A549 (cell line): ENCODE results near the gene TRIM75. TPM values are rescaled to one million over a fixed set of nuclear protein-coding genes. Genes with fewer than 3 reads are reported as not detected.
"Not testable (repeated sequence)": the region's sequence is repeated elsewhere in the genome, so short reads cannot be mapped to it uniquely, and the experiment has no call there.

Experiments used
- ATAC-seq, 2 experiments: fragments of 200-7000 bp in 1 of 2; fragments of >200 bp in 1 of 2; cut with Nextera tagmentation in 1 of 2; cut with Tn5 transposase in 1 of 2; 3 replicates each; pipeline versions ENCODE4 v1.8.0 to v1.9.1; 2018 to 2020; ENCODE audit warnings: mild to moderate bottlenecking in 1 of 2, moderate library complexity in 1 of 2
- CTCF ChIA-PET: fragments of 300-600 bp; sonication (Branson Sonifier 250); formaldehyde crosslinking; extraction: SDS; loops from one replicate; lab custom pipeline; 2021; ENCODE audit warnings: antibody characterized with exemption, inconsistent platforms; lab: Yijun Ruan, JAX
- POLR2A ChIA-PET: fragments of 350-600 bp; formaldehyde crosslinking; extraction: SDS; loops from one replicate; lab custom pipeline; 2021; ENCODE audit warnings: antibody characterized with exemption, inconsistent platforms; lab: Yijun Ruan, JAX
- DNase-seq, 2 experiments: peaks; one replicate each; pipeline versions ENCODE4 v3.0.0 to v3.0.0-alpha.2; 2011 to 2016; ENCODE audit warnings: low read depth in 1 of 2, low spot score in 1 of 2
- FAIRE-seq: peaks from 2 replicates; lab custom pipeline; 2011; peaks lifted over from hg19 to GRCh38; lab: Jason Lieb, UNC
- H3K27ac ChIP-seq, 2 experiments: fragments of >200 bp; sonication (Bioruptor Twin); formaldehyde crosslinking; 3 replicates each; pipeline ENCODE4 v1.5.1; 2016 to 2017
- H3K4me1 ChIP-seq: fragments of >200 bp; sonication (Bioruptor Twin); formaldehyde crosslinking; 3 replicates; pipeline ENCODE4 v1.6.1; 2016
- H3K4me2 ChIP-seq: fragments of >200 bp; sonication (Bioruptor Twin); formaldehyde crosslinking; 3 replicates; pipeline ENCODE4 v1.6.1; 2016
- H3K4me3 ChIP-seq: fragments of >200 bp; sonication (Bioruptor Twin); formaldehyde crosslinking; 3 replicates; pipeline ENCODE4 v1.5.1; 2016
- H3K9me3 ChIP-seq: fragments of >200 bp; sonication (Bioruptor Twin); formaldehyde crosslinking; 3 replicates; pipeline ENCODE4 v1.6.1; 2016
- BHLHE40 ChIP-seq: IDR thresholded peaks from 2 replicates; pipeline ENCODE4 v1.6.1; 2012; ENCODE audit warnings: low read depth, low read length, inconsistent platforms
- CEBPB ChIP-seq, 2 experiments: fragments of >200 bp in 1 of 2; sonication (Bioruptor Twin) in 1 of 2; formaldehyde crosslinking in 1 of 2; IDR thresholded peaks; 2 replicates each; pipeline ENCODE4 v1.6.1; 2012 to 2016
- EHMT2 ChIP-seq: fragments of 200-600 bp; sonication (generic); IDR thresholded peaks from 2 replicates; pipeline ENCODE4 v1.6.1; 2016; ENCODE audit warnings: antibody characterized with exemption, low read depth, mild to moderate bottlenecking, moderate library complexity
- HOXB13 ChIP-seq: fragments of 250-450 bp; sonication (Bioruptor Pico); IDR thresholded peaks from 2 replicates; pipeline ENCODE4 v1.5.0; 2020; ENCODE audit warnings: low read depth, mild to moderate bottlenecking, moderate library complexity
- MAFK ChIP-seq: fragments of 450-650 bp; IDR thresholded peaks from 2 replicates; pipeline ENCODE4 v1.6.1; 2014; ENCODE audit not compliant: partially characterized antibody
- NR3C1 ChIP-seq: fragments of >200 bp; sonication (Bioruptor Twin); formaldehyde crosslinking; IDR thresholded peaks from 3 replicates; pipeline ENCODE4 v1.6.1; 2017
- PHF8 ChIP-seq: fragments of 200-600 bp; sonication (generic); IDR thresholded peaks from 2 replicates; pipeline ENCODE4 v1.6.1; 2016; ENCODE audit warnings: low read depth, mild to moderate bottlenecking, antibody characterized with exemption, moderate library complexity, borderline replicate concordance
- RAD21 ChIP-seq, 2 experiments: fragments of >200 bp in 1 of 2; sonication (Bioruptor Twin) in 1 of 2; formaldehyde crosslinking in 1 of 2; IDR thresholded peaks in 1 of 2; conservative IDR thresholded peaks in 1 of 2; 2 replicates in 1 of 2; 3 replicates in 1 of 2; pipeline ENCODE4 v1.6.1; 2012 to 2018; ENCODE audit warnings: inconsistent platforms in 1 of 2
- RCOR1 ChIP-seq: fragments of 150-350 bp; IDR thresholded peaks from 2 replicates; pipeline ENCODE4 v1.6.1; 2014; ENCODE audit warnings: antibody characterized with exemption, low read length, low read depth
- RFX5 ChIP-seq: fragments of 450-650 bp; IDR thresholded peaks from 2 replicates; pipeline ENCODE4 v1.7.1; 2014; ENCODE audit warnings: antibody characterized with exemption, mild to moderate bottlenecking, moderate library complexity
- RNF2 ChIP-seq: fragments of 200-600 bp; sonication (generic); IDR thresholded peaks from 2 replicates; pipeline ENCODE4 v1.6.1; 2016; ENCODE audit warnings: low read depth, mild to moderate bottlenecking, antibody characterized with exemption, moderate library complexity, borderline replicate concordance
- SMC3 ChIP-seq: fragments of >200 bp; sonication (Bioruptor Twin); formaldehyde crosslinking; IDR thresholded peaks from 3 replicates; pipeline ENCODE4 v1.6.1; 2018; ENCODE audit warnings: inconsistent platforms
- TFCP2L1 ChIP-seq: fragments of 250-450 bp; sonication (Bioruptor Pico); IDR thresholded peaks from 2 replicates; pipeline ENCODE4 v1.5.0; 2021; ENCODE audit warnings: mild to moderate bottlenecking
- ZC3H11A ChIP-seq: fragments of 450-650 bp; IDR thresholded peaks from 2 replicates; pipeline ENCODE4 v1.6.1; 2014; ENCODE audit warnings: antibody characterized with exemption, mild to moderate bottlenecking
- ZFP36 ChIP-seq: fragments of 450-650 bp; IDR thresholded peaks from 2 replicates; pipeline ENCODE4 v1.6.1; 2014; ENCODE audit warnings: borderline replicate concordance; ENCODE audit not compliant: partially characterized antibody
- ZSCAN20 ChIP-seq: fragments of 250-450 bp; sonication (Bioruptor Pico); IDR thresholded peaks from 2 replicates; pipeline ENCODE4 v1.8.0; 2022; ENCODE audit warnings: mild to moderate bottlenecking, moderate library complexity
- WGBS: methylation state at CpG from one replicate; pipeline ENCODE4 v1.1.6; 2017; ENCODE audit errors: missing lambda C conversion rate; 5-methylcytosine and 5-hydroxymethylcytosine counted together
- polyA plus RNA-seq, 4 experiments: library from polyadenylated mRNA; depleted of rRNA in 3 of 4; stranded (reverse); fragments of >200 nt; fragmentation: RNase III in 1 of 4; extraction: RNeasy Plus Mini Kit Qiagen cat#74134 plus additional on column Dnase treatment in 1 of 4; gene quantifications; 2 replicates in 3 of 4; 3 replicates in 1 of 4; pipeline ENCODE4 v1.2.3, GENCODE V29; 2011 to 2017
- TF ChIP-seq, protein P1 (sequence below): fragments of 450-650 bp; IDR thresholded peaks from 2 replicates; pipeline ENCODE4 v1.6.1; 2014; ENCODE audit warnings: antibody characterized with exemption
- TF ChIP-seq, protein P2 (sequence below): IDR thresholded peaks from 2 replicates; pipeline ENCODE4 v1.6.1; 2012; ENCODE audit warnings: low read depth, borderline replicate concordance
- TF ChIP-seq, protein P3 (sequence below): fragments of >200 bp; sonication (Bioruptor Twin); formaldehyde crosslinking; IDR thresholded peaks from 3 replicates; pipeline ENCODE4 v1.5.1; 2016
- TF ChIP-seq, protein P4 (sequence below): fragments of 200-600 bp; sonication (generic); IDR thresholded peaks from 2 replicates; pipeline ENCODE4 v1.6.1; 2016; ENCODE audit warnings: antibody characterized with exemption, mild to moderate bottlenecking, moderate library complexity

TRIM75 gene
- polyA plus RNA-seq, 2 of the 4 experiments (the other 2 are of a cell fraction), result not detected

DNA sequence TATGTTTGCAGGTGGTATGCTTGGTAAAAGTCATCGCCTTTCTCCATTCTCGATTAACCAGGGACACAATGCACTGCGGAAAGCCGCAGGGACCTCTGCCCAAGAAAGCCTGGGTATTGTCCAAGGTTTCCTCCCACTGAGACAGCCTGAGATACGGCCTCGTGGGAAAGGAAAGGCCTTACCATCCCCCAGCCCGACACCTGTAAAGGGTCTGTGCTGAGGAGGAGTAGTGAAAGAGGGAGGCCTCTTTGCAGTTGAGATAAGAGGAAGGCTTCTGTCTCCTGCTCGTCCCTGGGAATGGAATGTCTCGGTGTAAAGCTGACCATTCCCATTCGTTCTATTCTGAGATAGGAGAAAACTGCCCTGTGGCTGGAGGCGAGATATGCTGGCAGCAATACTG, 19.7 kb downstream of the TRIM75 start:
- POLR2A ChIA-PET, H3K4me2 ChIP-seq, FAIRE-seq, CTCF ChIA-PET, H3K9me3 ChIP-seq, ATAC-seq, H3K4me3 ChIP-seq, DNase-seq, H3K27ac ChIP-seq, H3K4me1 ChIP-seq: not testable (repeated sequence)
- 79% methylated on average over 11 of the region's 11 CpGs for WGBS

DNA sequence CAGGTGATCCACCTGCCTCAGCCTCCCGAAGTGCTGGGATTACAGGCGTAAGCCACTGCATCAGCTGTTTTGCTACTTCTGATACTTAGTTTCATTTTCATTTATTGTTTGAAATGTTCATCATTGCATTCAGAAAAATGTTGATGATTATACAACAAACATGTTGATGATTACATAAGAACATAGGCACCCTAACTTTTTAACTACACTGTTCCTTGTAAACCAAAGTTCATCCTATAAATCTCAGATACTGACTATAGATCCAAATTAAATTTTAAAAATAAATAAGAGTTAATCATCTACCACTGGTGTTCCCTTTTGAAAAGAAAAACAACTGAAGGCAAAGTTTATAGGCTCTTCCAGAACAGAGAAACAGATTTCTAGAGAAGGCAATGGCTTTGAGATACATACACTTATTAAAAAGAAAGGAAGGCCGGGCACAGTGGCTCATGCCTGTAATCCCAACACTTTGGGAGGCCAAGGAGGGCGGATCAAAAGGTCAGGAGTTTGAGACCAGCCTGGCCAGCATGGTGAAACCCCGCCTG, 23.4 kb downstream of the TRIM75 start:
- TF ChIP-seq SMC3 (no peak), ZSCAN20 (CRISPR knock-in tag) (no peak), BHLHE40 (no peak), EHMT2 (no peak), RFX5 (no peak), ZFP36 (no peak)
- TF ChIP-seq, protein P1, sequence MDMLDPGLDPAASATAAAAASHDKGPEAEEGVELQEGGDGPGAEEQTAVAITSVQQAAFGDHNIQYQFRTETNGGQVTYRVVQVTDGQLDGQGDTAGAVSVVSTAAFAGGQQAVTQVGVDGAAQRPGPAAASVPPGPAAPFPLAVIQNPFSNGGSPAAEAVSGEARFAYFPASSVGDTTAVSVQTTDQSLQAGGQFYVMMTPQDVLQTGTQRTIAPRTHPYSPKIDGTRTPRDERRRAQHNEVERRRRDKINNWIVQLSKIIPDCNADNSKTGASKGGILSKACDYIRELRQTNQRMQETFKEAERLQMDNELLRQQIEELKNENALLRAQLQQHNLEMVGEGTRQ, result no peak
- TF ChIP-seq, protein P2, sequence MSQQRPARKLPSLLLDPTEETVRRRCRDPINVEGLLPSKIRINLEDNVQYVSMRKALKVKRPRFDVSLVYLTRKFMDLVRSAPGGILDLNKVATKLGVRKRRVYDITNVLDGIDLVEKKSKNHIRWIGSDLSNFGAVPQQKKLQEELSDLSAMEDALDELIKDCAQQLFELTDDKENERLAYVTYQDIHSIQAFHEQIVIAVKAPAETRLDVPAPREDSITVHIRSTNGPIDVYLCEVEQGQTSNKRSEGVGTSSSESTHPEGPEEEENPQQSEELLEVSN, result no peak
- TF ChIP-seq, protein P3, sequence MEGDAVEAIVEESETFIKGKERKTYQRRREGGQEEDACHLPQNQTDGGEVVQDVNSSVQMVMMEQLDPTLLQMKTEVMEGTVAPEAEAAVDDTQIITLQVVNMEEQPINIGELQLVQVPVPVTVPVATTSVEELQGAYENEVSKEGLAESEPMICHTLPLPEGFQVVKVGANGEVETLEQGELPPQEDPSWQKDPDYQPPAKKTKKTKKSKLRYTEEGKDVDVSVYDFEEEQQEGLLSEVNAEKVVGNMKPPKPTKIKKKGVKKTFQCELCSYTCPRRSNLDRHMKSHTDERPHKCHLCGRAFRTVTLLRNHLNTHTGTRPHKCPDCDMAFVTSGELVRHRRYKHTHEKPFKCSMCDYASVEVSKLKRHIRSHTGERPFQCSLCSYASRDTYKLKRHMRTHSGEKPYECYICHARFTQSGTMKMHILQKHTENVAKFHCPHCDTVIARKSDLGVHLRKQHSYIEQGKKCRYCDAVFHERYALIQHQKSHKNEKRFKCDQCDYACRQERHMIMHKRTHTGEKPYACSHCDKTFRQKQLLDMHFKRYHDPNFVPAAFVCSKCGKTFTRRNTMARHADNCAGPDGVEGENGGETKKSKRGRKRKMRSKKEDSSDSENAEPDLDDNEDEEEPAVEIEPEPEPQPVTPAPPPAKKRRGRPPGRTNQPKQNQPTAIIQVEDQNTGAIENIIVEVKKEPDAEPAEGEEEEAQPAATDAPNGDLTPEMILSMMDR, result no peak
- no peak overlapping the region for H3K27ac ChIP-seq
- DNase-seq, result no peak
- H3K4me3 ChIP-seq, result no peak overlapping the region
- no peaks in the 10 kb centered on the region for H3K4me1 ChIP-seq
- CTCF ChIA-PET, result no interaction called here
- H3K4me2 ChIP-seq, result no peak overlapping the region
- FAIRE-seq, result no peak
- H3K9me3 ChIP-seq, result no peaks in the 10 kb centered on the region
- POLR2A ChIA-PET, result no interaction called here
- ATAC-seq, result no peak
- 90% methylated on average over 5 of the region's 5 CpGs for WGBS

DNA sequence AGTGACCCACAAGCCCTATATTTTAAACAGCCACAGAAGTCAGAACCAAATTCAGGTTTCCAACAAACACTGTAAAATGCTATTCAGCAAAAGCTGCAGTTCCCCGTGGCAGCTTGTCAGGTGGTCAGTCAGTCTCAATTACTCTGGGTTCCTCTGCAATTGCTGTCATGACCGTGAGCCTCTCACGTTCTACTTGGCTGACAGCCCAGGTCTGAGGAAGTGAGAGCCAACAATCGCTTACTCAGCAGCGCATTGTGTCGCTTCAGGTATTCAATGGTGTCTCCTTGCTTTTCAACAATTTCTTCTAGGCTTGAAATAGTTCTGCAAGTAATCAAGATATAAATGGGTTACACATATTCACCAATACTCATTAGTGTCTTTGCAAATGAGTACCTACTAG, 25.8 kb downstream of the TRIM75 start:
- no peaks in the 10 kb centered on the region for H3K9me3 ChIP-seq
- POLR2A ChIA-PET, result no interaction called here
- no peak for DNase-seq
- no peak for ATAC-seq
- no peak overlapping the region for H3K27ac ChIP-seq
- H3K4me1 ChIP-seq, result no peaks in the 10 kb centered on the region
- WGBS, result 74% methylated on average over 6 of the region's 6 CpGs
- TF ChIP-seq RAD21 (conservative IDR thresholded peaks at IDR 0.05 in 1 of 2, IDR thresholded peaks at IDR 0.05 in 1 of 2), result no peak
- peak; percentile 20 for TF ChIP-seq MAFK
- H3K4me3 ChIP-seq, result no peak overlapping the region
- CTCF ChIA-PET, result interaction anchor here (1.9 kb wide), 2 partner anchors 18 to 34 kb away, joined by 4 to 5 read pairs; partner anchors contain the start of gene TMEM192
- no peak overlapping the region for H3K4me2 ChIP-seq
- FAIRE-seq, result no peak

DNA sequence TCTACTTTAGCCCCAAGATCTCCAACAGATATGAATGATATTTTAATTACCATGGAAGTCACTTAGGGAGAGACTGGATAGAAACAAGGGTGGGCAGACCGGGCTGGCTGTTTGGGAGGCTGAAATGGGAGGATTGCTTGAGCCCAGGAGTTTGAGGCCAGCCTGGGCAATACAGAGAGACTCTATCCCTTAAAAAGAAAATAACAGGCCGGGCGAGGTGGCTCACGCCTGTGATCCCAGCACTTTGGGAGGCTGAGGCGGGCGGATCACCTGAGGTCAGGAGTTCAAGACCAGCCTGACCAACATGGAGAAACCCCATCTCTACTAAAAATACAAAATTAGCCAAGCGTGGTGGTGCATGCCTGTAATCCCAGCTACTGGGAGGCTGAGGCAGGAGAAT, 31.1 kb downstream of the TRIM75 start:
- H3K27ac ChIP-seq, H3K4me3 ChIP-seq, CTCF ChIA-PET, ATAC-seq, H3K4me1 ChIP-seq, H3K9me3 ChIP-seq, POLR2A ChIA-PET, H3K4me2 ChIP-seq, FAIRE-seq, DNase-seq: not testable (repeated sequence)
- WGBS, result 93% methylated on average over 7 of the region's 7 CpGs

DNA sequence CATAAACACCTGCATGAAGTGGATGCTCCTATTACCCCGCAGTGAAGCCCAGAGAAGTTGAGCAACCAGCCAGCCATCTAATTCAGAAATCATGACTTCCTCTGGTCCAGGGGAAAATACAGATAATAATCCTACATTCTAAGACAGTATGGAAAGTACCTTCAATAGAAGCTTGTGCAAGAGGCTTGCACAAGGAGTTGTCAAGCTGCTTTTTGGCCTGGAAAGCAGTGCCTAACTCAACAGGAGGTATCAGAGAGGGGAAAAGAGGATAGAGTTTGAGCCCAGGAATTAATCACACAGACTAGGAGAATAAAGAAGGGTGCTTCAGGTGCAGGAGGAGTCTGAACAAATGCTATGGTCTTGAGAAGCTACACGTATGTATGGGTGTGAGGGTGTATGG, 32.3 kb downstream of the TRIM75 start:
- Histone ChIP-seq H3K4me3 (no peak overlapping the region), H3K9me3 (no peaks in the 10 kb centered on the region), H3K4me1 (no peaks in the 10 kb centered on the region), H3K27ac (no peak overlapping the region), H3K4me2 (no peak overlapping the region)
- ChIA-PET POLR2A (no interaction called here), CTCF (no interaction called here)
- DNase-seq (no peak), FAIRE-seq (no peak), ATAC-seq (no peak)
- WGBS, result 88% methylated on average over 2 of the region's 2 CpGs
- TF ChIP-seq TFCP2L1 (CRISPR knock-in tag), result no peak
- no peak for TF ChIP-seq ZC3H11A
- no peak for TF ChIP-seq PHF8
- TF ChIP-seq RNF2, result no peak
- TF ChIP-seq CEBPB (IDR thresholded peaks at IDR 0.05), result no peak
- TF ChIP-seq RCOR1, result no peak
- TF ChIP-seq NR3C1, result no peak
- no peak for TF ChIP-seq HOXB13 (CRISPR knock-in tag)
- no peak for TF ChIP-seq ZFP36
- TF ChIP-seq, protein P4, sequence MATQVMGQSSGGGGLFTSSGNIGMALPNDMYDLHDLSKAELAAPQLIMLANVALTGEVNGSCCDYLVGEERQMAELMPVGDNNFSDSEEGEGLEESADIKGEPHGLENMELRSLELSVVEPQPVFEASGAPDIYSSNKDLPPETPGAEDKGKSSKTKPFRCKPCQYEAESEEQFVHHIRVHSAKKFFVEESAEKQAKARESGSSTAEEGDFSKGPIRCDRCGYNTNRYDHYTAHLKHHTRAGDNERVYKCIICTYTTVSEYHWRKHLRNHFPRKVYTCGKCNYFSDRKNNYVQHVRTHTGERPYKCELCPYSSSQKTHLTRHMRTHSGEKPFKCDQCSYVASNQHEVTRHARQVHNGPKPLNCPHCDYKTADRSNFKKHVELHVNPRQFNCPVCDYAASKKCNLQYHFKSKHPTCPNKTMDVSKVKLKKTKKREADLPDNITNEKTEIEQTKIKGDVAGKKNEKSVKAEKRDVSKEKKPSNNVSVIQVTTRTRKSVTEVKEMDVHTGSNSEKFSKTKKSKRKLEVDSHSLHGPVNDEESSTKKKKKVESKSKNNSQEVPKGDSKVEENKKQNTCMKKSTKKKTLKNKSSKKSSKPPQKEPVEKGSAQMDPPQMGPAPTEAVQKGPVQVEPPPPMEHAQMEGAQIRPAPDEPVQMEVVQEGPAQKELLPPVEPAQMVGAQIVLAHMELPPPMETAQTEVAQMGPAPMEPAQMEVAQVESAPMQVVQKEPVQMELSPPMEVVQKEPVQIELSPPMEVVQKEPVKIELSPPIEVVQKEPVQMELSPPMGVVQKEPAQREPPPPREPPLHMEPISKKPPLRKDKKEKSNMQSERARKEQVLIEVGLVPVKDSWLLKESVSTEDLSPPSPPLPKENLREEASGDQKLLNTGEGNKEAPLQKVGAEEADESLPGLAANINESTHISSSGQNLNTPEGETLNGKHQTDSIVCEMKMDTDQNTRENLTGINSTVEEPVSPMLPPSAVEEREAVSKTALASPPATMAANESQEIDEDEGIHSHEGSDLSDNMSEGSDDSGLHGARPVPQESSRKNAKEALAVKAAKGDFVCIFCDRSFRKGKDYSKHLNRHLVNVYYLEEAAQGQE, result no peak
